HCT116 (cell line): ENCODE data around the gene CPNE4. TPM values are rescaled to one million over a fixed set of nuclear protein-coding genes. Genes with fewer than 3 reads are reported as not detected.

Experiments used
- ATAC-seq: fragments of 200-7000 bp; cut with Tn5 transposase; 2 replicates; pipeline ENCODE4 v1.9.1; 2020; ENCODE audit warnings: mild to moderate bottlenecking, moderate library complexity
- BruUV-seq: library from RNA; stranded (reverse); fragments of 400-500 nt; replicated peaks from 2 replicates; lab custom pipeline; 2021; lab: Mats Ljungman, UMichigan
- CTCF ChIA-PET: fragments of 300-600 bp; sonication (Branson Sonifier 250); formaldehyde crosslinking; loops from one replicate; lab custom pipeline; 2021; ENCODE audit warnings: antibody characterized with exemption; lab: Charles Lee
- POLR2A ChIA-PET: fragments of 300-600, 350-600 bp; sonication (Branson Sonifier 250); formaldehyde crosslinking; loops from one replicate; lab custom pipeline; 2021; ENCODE audit warnings: antibody characterized with exemption; lab: Charles Lee
- RAD21 ChIA-PET, 2 experiments: fragments of 300-600 bp; sonication (Branson Sonifier 250); formaldehyde crosslinking; loops; one replicate each; lab custom pipeline; 2023; ENCODE audit warnings: low total read pairs in 2 of 2; ENCODE audit not compliant: uncharacterized antibody in 2 of 2, unreplicated experiment in 2 of 2, low non-redundant PET in 1 of 2; lab: Charles Lee
- DNase-seq: peaks from one replicate; pipeline ENCODE4 v3.0.0-alpha.2; 2010; ENCODE audit warnings: low read depth, low spot score
- H2AFZ ChIP-seq: fragments of 200-600 bp; shearing (Covaris generic), sonication (generic); 2 replicates; pipeline ENCODE4 v1.6.1; 2017; ENCODE audit warnings: low read depth, mixed run types, mixed read lengths, antibody characterized with exemption, low read length; ENCODE audit not compliant: poor library complexity, severe bottlenecking
- H3K27ac ChIP-seq: 2 replicates; pipeline ENCODE4 v1.5.1; 2012; ENCODE audit warnings: low read depth, low read length
- H3K27me3 ChIP-seq: fragments of 200-600 bp; sonication (generic); 2 replicates; pipeline ENCODE4 v1.6.1; 2016; ENCODE audit warnings: mixed run types, low read length, mixed read lengths; ENCODE audit not compliant: insufficient read depth
- H3K36me3 ChIP-seq, 2 experiments: fragments of 200-500 bp in 1 of 2; fragments of 200-600 bp in 1 of 2; sonication (Bioruptor generic) in 1 of 2; sonication (generic) in 1 of 2; 2 replicates each; pipeline versions ENCODE4 v1.5.1 to v1.6.1; 2014 to 2016; ENCODE audit warnings: low read length in 2 of 2, inconsistent platforms in 1 of 2, mixed read lengths in 1 of 2, mixed run types in 1 of 2; ENCODE audit not compliant: insufficient read depth in 2 of 2, control insufficient read depth in 1 of 2
- H3K4me1 ChIP-seq, 2 experiments: fragments of 200-600 bp in 1 of 2; sonication (generic) in 1 of 2; 2 replicates each; pipeline versions ENCODE4 v1.5.1 to v1.6.1; 2012 to 2017; ENCODE audit warnings: low read length in 2 of 2, inconsistent platforms in 1 of 2, mild to moderate bottlenecking in 1 of 2, mixed read lengths in 1 of 2, mixed run types in 1 of 2, moderate library complexity in 1 of 2; ENCODE audit not compliant: insufficient read depth in 2 of 2, control insufficient read depth in 1 of 2
- H3K4me2 ChIP-seq: fragments of 200-600 bp; sonication (generic); 2 replicates; pipeline ENCODE4 v1.6.1; 2017; ENCODE audit warnings: mixed run types, low read length, mixed read lengths
- H3K4me3 ChIP-seq, 2 experiments: fragments of 200-600 bp in 1 of 2; sonication (generic) in 1 of 2; replicated peaks in 1 of 2; 2 replicates each; pipeline ENCODE4 v1.5.1; 2011 to 2016; ENCODE audit warnings: low read length in 2 of 2, control low read depth in 1 of 2, low read depth in 1 of 2, mild to moderate bottlenecking in 1 of 2, mixed read lengths in 1 of 2, mixed run types in 1 of 2
- H3K79me2 ChIP-seq: fragments of 200-600 bp; sonication (generic); 2 replicates; pipeline ENCODE4 v1.6.1; 2017; ENCODE audit warnings: mild to moderate bottlenecking, mixed run types, low read length, moderate library complexity, mixed read lengths; ENCODE audit not compliant: insufficient read depth
- H3K9ac ChIP-seq: fragments of 200-600 bp; sonication (generic); 2 replicates; pipeline ENCODE4 v1.6.1; 2016; ENCODE audit warnings: low read length, mixed read lengths
- H3K9me2 ChIP-seq: fragments of 200-600 bp; sonication (generic), shearing (Covaris generic); 2 replicates; pipeline ENCODE4 v1.6.1; 2017; ENCODE audit warnings: mixed run types, mild to moderate bottlenecking, moderate library complexity; ENCODE audit not compliant: insufficient read depth
- H3K9me3 ChIP-seq, 2 experiments: fragments of 200-500 bp in 1 of 2; fragments of 200-600 bp in 1 of 2; sonication (Bioruptor generic) in 1 of 2; sonication (generic) in 1 of 2; 2 replicates each; pipeline ENCODE4 v1.6.1; 2014 to 2017; ENCODE audit warnings: low read length in 2 of 2, mixed read lengths in 2 of 2, inconsistent platforms in 1 of 2, low read depth in 1 of 2, mild to moderate bottlenecking in 1 of 2, mixed run types in 1 of 2, moderate library complexity in 1 of 2; ENCODE audit not compliant: control insufficient read depth in 1 of 2, insufficient read depth in 1 of 2
- H4K20me1 ChIP-seq: fragments of 200-600 bp; sonication (generic), shearing (Covaris generic); 2 replicates; pipeline ENCODE4 v1.6.1; 2017; ENCODE audit warnings: mixed run types, mild to moderate bottlenecking, moderate library complexity; ENCODE audit not compliant: insufficient read depth
- CBX3 ChIP-seq: IDR thresholded peaks from 2 replicates; pipeline ENCODE4 v1.6.1; 2012; ENCODE audit warnings: low read depth
- EGR1 ChIP-seq: IDR thresholded peaks from 2 replicates; pipeline ENCODE4 v1.6.1; 2012; ENCODE audit warnings: low read depth
- EZH2 ChIP-seq: fragments of 200-600 bp; sonication (generic); IDR thresholded peaks from 2 replicates; pipeline ENCODE4 v1.6.1; 2017; ENCODE audit warnings: antibody characterized with exemption, mixed run types
- MAX ChIP-seq: IDR thresholded peaks from 2 replicates; pipeline ENCODE4 v1.6.1; 2012
- POLR2A ChIP-seq: IDR thresholded peaks from 2 replicates; pipeline ENCODE4 v1.7.0; 2011; ENCODE audit warnings: borderline replicate concordance; ENCODE audit not compliant: insufficient read depth, insufficient read length; ENCODE audit errors: extremely low read depth
- POLR2AphosphoS5 ChIP-seq: IDR thresholded peaks from 2 replicates; pipeline ENCODE4 v1.6.1; 2011; ENCODE audit warnings: mild to moderate bottlenecking, low read depth, low read length, moderate library complexity
- RAD21 ChIP-seq: IDR thresholded peaks from 2 replicates; pipeline ENCODE4 v1.6.1; 2012; ENCODE audit warnings: low read depth, mild to moderate bottlenecking
- SP1 ChIP-seq: IDR thresholded peaks from 2 replicates; pipeline ENCODE4 v1.6.1; 2012; ENCODE audit warnings: low read depth
- SRF ChIP-seq: IDR thresholded peaks from 2 replicates; pipeline ENCODE4 v1.6.1; 2012; ENCODE audit warnings: low read depth
- YY1 ChIP-seq: IDR thresholded peaks from 2 replicates; pipeline ENCODE4 v1.6.1; 2011; ENCODE audit warnings: low read length, low read depth, moderate library complexity, mild to moderate bottlenecking; ENCODE audit not compliant: insufficient replicate concordance; ENCODE audit errors: extremely low read depth
- ZBTB33 ChIP-seq: IDR thresholded peaks from 2 replicates; pipeline ENCODE4 v1.6.1; 2011; ENCODE audit warnings: mild to moderate bottlenecking, low read length, moderate library complexity; ENCODE audit not compliant: insufficient replicate concordance; ENCODE audit errors: extremely low read depth
- ZFX ChIP-seq: fragments of 450-650 bp; IDR thresholded peaks from 2 replicates; pipeline ENCODE4 v1.6.1; 2017
- ZNF274 ChIP-seq: fragments of 200-500 bp; sonication (Bioruptor generic); IDR thresholded peaks from 2 replicates; pipeline ENCODE4 v1.6.1; 2014; ENCODE audit warnings: mild to moderate bottlenecking, low read depth, low read length, inconsistent platforms
- intact Hi-C: fragments of 100-400 bp; cut with micrococcal nuclease; formaldehyde crosslinking; loops from 2 replicates; pipeline ENCODE4 v1.10.0; 2022
- total RNA-seq: library from RNA; stranded (reverse); gene quantifications from one replicate; pipeline ENCODE4 v1.2.1, GENCODE V29; 2021; ENCODE audit not compliant: unreplicated experiment

CPNE4 gene
- total RNA-seq, 1 experiment from 2014 or later = not detected

- Histone ChIP-seq H3K4me3 (no peak overlapping the region), H3K9me3 (no peaks in the 10 kb centered on the region), H3K27me3 (peaks cover 14% of the 10 kb centered on the region), H3K4me1 (no peaks in the 10 kb centered on the region), H3K79me2 (no peaks in the 10 kb centered on the region), H3K9ac (no peak overlapping the region), H2AFZ (no peak overlapping the region), H3K9me2 (no peaks in the 10 kb centered on the region), H3K4me2 (no peak overlapping the region), H3K27ac (no peak overlapping the region), H4K20me1 (no peaks in the 10 kb centered on the region), H3K36me3 (no peaks in the 10 kb centered on the region)
- ATAC-seq = no peak
- BruUV-seq = no TSS peak
- intact Hi-C loops = no loop called here
- ChIA-PET RAD21 (no interaction called here), CTCF (no interaction called here), POLR2A (no interaction called here)
- TF ChIP-seq SP1 = no peak
- TF ChIP-seq EZH2 = no peak
- no peak for TF ChIP-seq ZNF274
- TF ChIP-seq ZFX = no peak
- no peak for TF ChIP-seq EGR1
- TF ChIP-seq MAX = no peak
- no peak for TF ChIP-seq ZBTB33
- DNase-seq = no peak
Measured at GRCh38 chr3:131883086-131883485, 151.7 kb downstream of the CPNE4 start.

GRCh38 chr3:131881777-131882176 is 153.0 kb downstream of the CPNE4 start:
- no peak overlapping the region for H3K4me3 ChIP-seq
- H3K27ac ChIP-seq = no peak overlapping the region
- no peak overlapping the region for H2AFZ ChIP-seq
- no peaks in the 10 kb centered on the region for H3K9me2 ChIP-seq
- CTCF ChIA-PET = no interaction called here
- no peaks in the 10 kb centered on the region for H3K4me1 ChIP-seq
- TF ChIP-seq POLR2A (no peak), POLR2AphosphoS5 (no peak), RAD21 (no peak), MAX (no peak), YY1 (no peak), SRF (no peak), CBX3 (no peak), EZH2 (no peak)
- no peaks in the 10 kb centered on the region for H3K79me2 ChIP-seq
- DNase-seq (no peak), ATAC-seq (no peak)
- no peak overlapping the region for H3K9ac ChIP-seq
- no TSS peak for BruUV-seq
- H4K20me1 ChIP-seq = no peaks in the 10 kb centered on the region
- H3K36me3 ChIP-seq = no peaks in the 10 kb centered on the region
- intact Hi-C loops = no loop called here
- no peaks in the 10 kb centered on the region for H3K9me3 ChIP-seq
- peaks cover 20% of the 10 kb centered on the region for H3K27me3 ChIP-seq
- POLR2A ChIA-PET = no interaction called here
- RAD21 ChIA-PET = no interaction called here
- no peak overlapping the region for H3K4me2 ChIP-seq
